ENCODE results near the gene FOXP1. TPM values are rescaled to one million over a fixed set of nuclear protein-coding genes. Genes with fewer than 3 reads are reported as not detected.

Gene FOXP1
- polyA plus RNA-seq, 1 donor (not counting 4 experiments of a cell fraction or from before 2014, with no cell fraction given), result 14.6 TPM

- dilution Hi-C loops (cut with MboI; ENCODE audit: extremely low pct_ligation_motif_present, low sequenced_read_pairs), result no loop called here
- Histone ChIP-seq H3K27me3 (ENCODE audit: control insufficient read depth, extremely low read depth, insufficient read depth, low read length) (peaks cover 3% of the 10 kb centered on the region), H3K4me3 (ENCODE audit: control insufficient read depth in 2 of 3, extremely low read depth in 1 of 3, insufficient read depth in 2 of 3, low read depth in 1 of 3, low read length in 3 of 3) (no peak overlapping the region), H4K20me1 (ENCODE audit: control insufficient read depth, extremely low read depth, insufficient read depth, low read length) (peaks cover 3% of the 10 kb centered on the region), H3K4me2 (ENCODE audit: control insufficient read depth, extremely low read depth, insufficient read depth, low read depth, low read length) (no peak overlapping the region), H3K9me1 (ENCODE audit: control insufficient read depth, extremely low read depth, insufficient read depth, low read length) (no peaks in the 10 kb centered on the region), H3K9me3 (ENCODE audit: control insufficient read depth, low read depth, low read length) (no peaks in the 10 kb centered on the region), H2AFZ (ENCODE audit: control insufficient read depth, low read length) (no peak overlapping the region), H3K9ac (ENCODE audit: control insufficient read depth, extremely low read depth, insufficient read depth, low read length) (no peak overlapping the region), H3K79me2 (ENCODE audit: control insufficient read depth, insufficient read depth, low read length) (no peaks in the 10 kb centered on the region), H3K36me3 (ENCODE audit: control insufficient read depth in 2 of 2, extremely low read depth in 1 of 2, insufficient read depth in 2 of 2, low read length in 2 of 2) (no peaks in the 10 kb centered on the region), H3K27ac (ENCODE audit: control insufficient read depth, insufficient read depth, low read length) (no peak overlapping the region), H3K4me1 (ENCODE audit: control insufficient read depth, extremely low read depth, insufficient read depth, low read length) (no peaks in the 10 kb centered on the region)
- no peak for TF ChIP-seq CTCF (optimal IDR thresholded peaks at IDR 0.05 in 1 of 3, IDR thresholded peaks at IDR 0.05 in 1 of 3, conservative IDR thresholded peaks at IDR 0.05 in 1 of 3; ENCODE audit: extremely low read depth in 1 of 3, insufficient read depth in 2 of 3, low read length in 3 of 3)
- no peak for TF ChIP-seq EZH2 (IDR thresholded peaks at IDR 0.05; ENCODE audit: low read length)
- no peak for DNase-seq (ENCODE audit: low read depth, low spot score)
- no peak for FAIRE-seq
These were observed 45.8 kb upstream of the FOXP1 start for GRCh38 chr3:71629289-71629688.

- no peak overlapping the region for H3K9ac ChIP-seq (ENCODE audit: control insufficient read depth, extremely low read depth, insufficient read depth, low read length)
- H3K79me2 ChIP-seq (ENCODE audit: control insufficient read depth, insufficient read depth, low read length), result no peaks in the 10 kb centered on the region
- H3K27ac ChIP-seq (ENCODE audit: control insufficient read depth, insufficient read depth, low read length), result no peak overlapping the region
- H3K36me3 ChIP-seq (ENCODE audit: control insufficient read depth in 2 of 2, extremely low read depth in 1 of 2, insufficient read depth in 2 of 2, low read length in 2 of 2), result no peaks in the 10 kb centered on the region
- no peak overlapping the region for H2AFZ ChIP-seq (ENCODE audit: control insufficient read depth, low read length)
- H3K4me1 ChIP-seq (ENCODE audit: control insufficient read depth, extremely low read depth, insufficient read depth, low read length), result no peaks in the 10 kb centered on the region
- FAIRE-seq, result no peak
- dilution Hi-C loops (cut with MboI; ENCODE audit: extremely low pct_ligation_motif_present, low sequenced_read_pairs), result no loop called here
- peaks cover 3% of the 10 kb centered on the region for H4K20me1 ChIP-seq (ENCODE audit: control insufficient read depth, extremely low read depth, insufficient read depth, low read length)
- H3K27me3 ChIP-seq (ENCODE audit: control insufficient read depth, extremely low read depth, insufficient read depth, low read length), result peaks cover 3% of the 10 kb centered on the region
- no peaks in the 10 kb centered on the region for H3K9me1 ChIP-seq (ENCODE audit: control insufficient read depth, extremely low read depth, insufficient read depth, low read length)
- H3K4me2 ChIP-seq (ENCODE audit: control insufficient read depth, extremely low read depth, insufficient read depth, low read depth, low read length), result no peak overlapping the region
- TF ChIP-seq CTCF (optimal IDR thresholded peaks at IDR 0.05 in 1 of 3, IDR thresholded peaks at IDR 0.05 in 1 of 3, conservative IDR thresholded peaks at IDR 0.05 in 1 of 3; ENCODE audit: extremely low read depth in 1 of 3, insufficient read depth in 2 of 3, low read length in 3 of 3) (no peak), EZH2 (IDR thresholded peaks at IDR 0.05; ENCODE audit: low read length) (no peak)
- DNase-seq (ENCODE audit: low read depth, low spot score), result no peak
- no peak overlapping the region for H3K4me3 ChIP-seq (ENCODE audit: control insufficient read depth in 2 of 3, extremely low read depth in 1 of 3, insufficient read depth in 2 of 3, low read depth in 1 of 3, low read length in 3 of 3)
- no peaks in the 10 kb centered on the region for H3K9me3 ChIP-seq (ENCODE audit: control insufficient read depth, low read depth, low read length)
These were observed 45.0 kb upstream of the FOXP1 start for GRCh38 chr3:71628522-71628921.

Data from keratinocyte (primary cell).